GM23338 (cell line): Measurements from ENCODE around the gene TMPRSS11D. TPM values are rescaled to one million over a fixed set of nuclear protein-coding genes. Genes with fewer than 3 reads are reported as not detected.

ENCODE experiments used
- ATAC-seq: fragments of 200-7000 bp; cut with Tn5 transposase; 3 replicates; pipeline ENCODE4 v1.9.1; 2020
- DNase-seq: peaks from one replicate; pipeline ENCODE4 v3.0.0-alpha.2; 2015; ENCODE audit warnings: low spot score
- H2AFZ ChIP-seq: fragments of 200-600 bp; sonication (generic); 2 replicates; pipeline ENCODE4 v1.8.0; 2016; ENCODE audit warnings: antibody characterized with exemption, mild to moderate bottlenecking, moderate library complexity
- H3F3A ChIP-seq: fragments of 200-600 bp; sonication (generic); replicated peaks from 2 replicates; pipeline ENCODE4 v1.8.0; 2017; ENCODE audit warnings: antibody characterized with exemption, mixed run types, low read depth
- H3K27ac ChIP-seq: fragments of 200-600 bp; sonication (generic); 2 replicates; pipeline ENCODE4 v1.6.1; 2016; ENCODE audit warnings: low read depth
- H3K27me3 ChIP-seq: fragments of 200-600 bp; sonication (generic); 2 replicates; pipeline ENCODE4 v1.8.0; 2016; ENCODE audit warnings: mild to moderate bottlenecking, mixed run types, moderate library complexity; ENCODE audit not compliant: insufficient read depth
- H3K36me3 ChIP-seq: fragments of 200-600 bp; sonication (generic); 2 replicates; pipeline ENCODE4 v1.8.0; 2016; ENCODE audit warnings: mild to moderate bottlenecking; ENCODE audit not compliant: insufficient read depth
- H3K4me1 ChIP-seq: fragments of 200-600 bp; sonication (generic); 2 replicates; pipeline ENCODE4 v1.8.0; 2016; ENCODE audit warnings: mild to moderate bottlenecking, moderate library complexity; ENCODE audit not compliant: insufficient read depth
- H3K4me2 ChIP-seq: fragments of 200-600 bp; sonication (generic); 2 replicates; pipeline ENCODE4 v1.7.1; 2017; ENCODE audit warnings: mixed run types
- H3K4me3 ChIP-seq: fragments of 200-600 bp; sonication (generic); 2 replicates; pipeline ENCODE4 v1.6.1; 2016; ENCODE audit warnings: mixed run types
- H3K79me2 ChIP-seq: fragments of 200-600 bp; sonication (generic); replicated peaks from 2 replicates; pipeline ENCODE4 v1.8.0; 2017; ENCODE audit warnings: mild to moderate bottlenecking; ENCODE audit not compliant: insufficient read depth
- H3K9me2 ChIP-seq: fragments of 200-600 bp; sonication (generic); 2 replicates; pipeline ENCODE4 v1.8.0; 2017; ENCODE audit not compliant: insufficient read depth
- H4K20me1 ChIP-seq: fragments of 200-600 bp; sonication (generic); replicated peaks from 2 replicates; pipeline ENCODE4 v1.8.0; 2017; ENCODE audit warnings: mild to moderate bottlenecking; ENCODE audit not compliant: insufficient read depth
- H3K27ac Mint-ChIP-seq: 2 replicates; pipeline ENCODE4 v1.8.0; 2020; ENCODE audit warnings: inconsistent platforms, mild to moderate bottlenecking, moderate library complexity, mixed read lengths
- H3K27me3 Mint-ChIP-seq: 3 replicates; pipeline ENCODE4 v1.8.0; 2022; ENCODE audit warnings: low read depth, mild to moderate bottlenecking, moderate library complexity, mixed read lengths, inconsistent platforms; ENCODE audit not compliant: insufficient read depth, poor library complexity
- H3K36me3 Mint-ChIP-seq: 3 replicates; pipeline ENCODE4 v1.8.0; 2021; ENCODE audit warnings: low read depth, mild to moderate bottlenecking, inconsistent platforms, moderate library complexity, mixed read lengths
- H3K4me1 Mint-ChIP-seq: 3 replicates; pipeline ENCODE4 v1.8.0; 2020; ENCODE audit warnings: mild to moderate bottlenecking, inconsistent platforms, mixed read lengths
- H3K4me3 Mint-ChIP-seq: 3 replicates; pipeline ENCODE4 v1.8.0; 2021; ENCODE audit warnings: moderate library complexity, mild to moderate bottlenecking, inconsistent platforms, mixed read lengths
- H3K9me3 Mint-ChIP-seq: 3 replicates; pipeline ENCODE4 v1.8.0; 2020; ENCODE audit warnings: moderate library complexity, mild to moderate bottlenecking, inconsistent platforms, mixed read lengths
- EZH2 ChIP-seq: fragments of 200-600 bp; sonication (generic); IDR thresholded peaks from one replicate; pipeline ENCODE4 v1.8.0; 2017; ENCODE audit warnings: antibody characterized with exemption, mild to moderate bottlenecking, low read depth; ENCODE audit not compliant: unreplicated experiment
- EZH2phosphoT487 ChIP-seq: fragments of 200-600 bp; sonication (generic); IDR thresholded peaks from one replicate; pipeline ENCODE4 v1.8.1; 2018; ENCODE audit warnings: antibody characterized with exemption; ENCODE audit not compliant: unreplicated experiment
- JUNB ChIP-seq: IDR thresholded peaks from one replicate; pipeline ENCODE4 v1.6.1; 2016; ENCODE audit warnings: antibody characterized with exemption; ENCODE audit not compliant: unreplicated experiment
- NANOG ChIP-seq: IDR thresholded peaks from 2 replicates; pipeline ENCODE4 v1.6.1; 2016; ENCODE audit warnings: antibody characterized with exemption, borderline replicate concordance
- REST ChIP-seq: IDR thresholded peaks from one replicate; pipeline ENCODE4 v1.6.1; 2018; ENCODE audit warnings: antibody characterized with exemption; ENCODE audit not compliant: unreplicated experiment
- STAT1 ChIP-seq: IDR thresholded peaks from one replicate; pipeline ENCODE4 v1.6.1; 2016; ENCODE audit warnings: antibody characterized with exemption; ENCODE audit not compliant: unreplicated experiment
- ZNF114 ChIP-seq: fragments of 250-450 bp; sonication (Bioruptor Pico); IDR thresholded peaks from 2 replicates; pipeline ENCODE4 v1.5.0; 2020; ENCODE audit warnings: mild to moderate bottlenecking, moderate library complexity
- ZNF331 ChIP-seq: fragments of 250-450 bp; sonication (Bioruptor Pico); IDR thresholded peaks from 2 replicates; pipeline ENCODE4 v1.5.0; 2020; ENCODE audit warnings: low read depth, mild to moderate bottlenecking, moderate library complexity
- ZNF462 ChIP-seq: fragments of 250-450 bp; sonication (Bioruptor Pico); IDR thresholded peaks from 2 replicates; pipeline ENCODE4 v1.5.0; 2020; ENCODE audit warnings: mild to moderate bottlenecking, moderate library complexity
- polyA plus RNA-seq: library from polyadenylated mRNA; unstranded; fragments of >200 nt; fragmentation: Nextera tagmentation; extraction: Ambion mirVana; gene quantifications from 2 replicates; pipeline ENCODE4 v1.2.1, GENCODE V29; 2016
- total RNA-seq: library from RNA; depleted of rRNA; stranded (reverse); fragments of >200 nt; shearing (Covaris generic); gene quantifications from 2 replicates; pipeline ENCODE4 v1.2.3, GENCODE V29; 2014

TMPRSS11D gene
- total and polyA plus RNA-seq, 2 experiments from 2014 or later = not detected

- H3K79me2 ChIP-seq = no peaks in the 10 kb centered on the region
- no peak for DNase-seq
- TF ChIP-seq REST = no peak
- TF ChIP-seq NANOG = no peak
- TF ChIP-seq ZNF331 (CRISPR knock-in tag) = no peak
- H3F3A ChIP-seq = no peaks in the 10 kb centered on the region
- no peak overlapping the region for H2AFZ ChIP-seq
- no peaks in the 10 kb centered on the region for H3K4me1 ChIP-seq
- no peaks in the 10 kb centered on the region for H3K27me3 ChIP-seq
- peaks cover 9% of the 10 kb centered on the region; the same call in 1 of the 2 replicates for H3K9me2 ChIP-seq
- Mint-ChIP-seq H3K36me3 (no peaks in the 10 kb centered on the region), H3K27ac (no peak overlapping the region), H3K9me3 (no peaks in the 10 kb centered on the region), H3K4me1 (no peaks in the 10 kb centered on the region), H3K4me3 (no peak overlapping the region), H3K27me3 (no peaks in the 10 kb centered on the region)
- no peak for ATAC-seq
- no peak overlapping the region for H3K4me3 ChIP-seq
- no peaks in the 10 kb centered on the region for H4K20me1 ChIP-seq
- no peaks in the 10 kb centered on the region for H3K36me3 ChIP-seq
- H3K4me2 ChIP-seq = no peak overlapping the region
- H3K27ac ChIP-seq = no peak overlapping the region
Observed at GRCh38 chr4:67787311-67787710, 96.5 kb downstream of the TMPRSS11D start.

GRCh38 chr4:67785528-67785927, 98.3 kb downstream of the TMPRSS11D start:
- ATAC-seq = no peak
- Mint-ChIP-seq H3K27me3 (no peaks in the 10 kb centered on the region), H3K4me3 (no peak overlapping the region), H3K36me3 (no peaks in the 10 kb centered on the region), H3K4me1 (no peaks in the 10 kb centered on the region), H3K9me3 (no peaks in the 10 kb centered on the region), H3K27ac (no peak overlapping the region)
- no peak for TF ChIP-seq NANOG
- no peak for TF ChIP-seq EZH2
- no peak for TF ChIP-seq STAT1
- TF ChIP-seq ZNF331 (CRISPR knock-in tag) = no peak
- TF ChIP-seq JUNB = no peak
- TF ChIP-seq ZNF462 = no peak
- no peak for TF ChIP-seq ZNF114 (CRISPR knock-in tag)
- TF ChIP-seq EZH2phosphoT487 = no peak
- no peaks in the 10 kb centered on the region for H4K20me1 ChIP-seq
- H3K27ac ChIP-seq = no peak overlapping the region
- no peak overlapping the region for H3K4me2 ChIP-seq
- H3F3A ChIP-seq = no peaks in the 10 kb centered on the region
- no peak overlapping the region for H3K4me3 ChIP-seq
- DNase-seq = no peak
- H3K36me3 ChIP-seq = no peaks in the 10 kb centered on the region
- H2AFZ ChIP-seq = no peak overlapping the region
- H3K27me3 ChIP-seq = no peaks in the 10 kb centered on the region
- no peaks in the 10 kb centered on the region for H3K4me1 ChIP-seq
- H3K79me2 ChIP-seq = no peaks in the 10 kb centered on the region
- H3K9me2 ChIP-seq = peaks cover 9% of the 10 kb centered on the region; the same call in 1 of the 2 replicates
